Peyer's patch (tissue), 4 donors: ENCODE results near the gene ATP11A.

Experiments used
- POLR2A ChIP-seq, 2 donors: fragments of 450-650 bp; IDR thresholded peaks; one replicate each; pipeline ENCODE4 v1.5.1; 2017; ENCODE audit warnings: antibody characterized with exemption in 2 of 2, mild to moderate bottlenecking in 2 of 2, moderate library complexity in 2 of 2
- TF ChIP-seq, protein P1 (sequence below), 6 experiments: fragments of 450-650 bp in 4 of 6; fragments of 200-600 bp in 2 of 6; sonication (generic) in 1 of 6; IDR thresholded peaks; one replicate each; pipeline ENCODE4 v1.5.1; 2017 to 2019; ENCODE audit warnings: antibody characterized with exemption in 6 of 6, mild to moderate bottlenecking in 3 of 6, moderate library complexity in 1 of 6

DNA sequence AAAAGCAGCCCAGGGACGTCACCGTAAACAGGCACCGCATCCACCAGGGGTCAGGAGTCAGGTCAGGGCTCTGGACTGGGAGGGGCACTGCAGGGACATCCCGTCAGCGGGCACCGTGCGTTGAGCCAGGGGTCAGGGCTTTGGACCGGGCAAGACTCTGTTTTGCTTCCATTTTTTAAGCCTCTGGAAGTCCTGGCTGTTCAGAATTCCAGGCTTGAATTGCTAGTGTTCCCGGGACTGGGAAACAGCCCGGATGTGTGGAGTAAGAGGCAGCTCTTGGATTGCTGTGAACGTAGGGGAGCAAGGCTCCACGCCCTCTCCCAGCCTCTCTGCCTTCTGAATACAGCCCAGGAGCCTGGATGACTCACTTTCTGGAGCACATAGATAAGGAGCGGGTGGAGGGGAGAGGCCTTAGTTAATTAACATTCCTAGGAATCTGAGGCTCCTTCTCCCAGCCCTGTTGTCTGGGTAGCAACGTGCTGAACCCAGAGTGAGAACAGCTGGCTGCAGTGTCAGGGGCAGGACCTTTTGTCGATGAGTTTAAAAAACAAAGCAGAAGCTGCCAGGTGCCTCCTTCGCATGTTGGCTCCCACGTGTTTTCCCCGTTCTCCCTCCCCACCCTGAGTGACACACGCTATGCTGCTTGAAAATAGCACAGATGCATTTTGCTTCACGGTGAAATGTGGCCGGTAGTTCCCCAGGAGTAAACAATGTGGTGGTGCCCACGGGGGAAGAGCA, 21.9 kb downstream of the ATP11A start:
- TF ChIP-seq POLR2A (IDR thresholded peaks at IDR 0.05) = no peak
- TF ChIP-seq, protein P1, sequence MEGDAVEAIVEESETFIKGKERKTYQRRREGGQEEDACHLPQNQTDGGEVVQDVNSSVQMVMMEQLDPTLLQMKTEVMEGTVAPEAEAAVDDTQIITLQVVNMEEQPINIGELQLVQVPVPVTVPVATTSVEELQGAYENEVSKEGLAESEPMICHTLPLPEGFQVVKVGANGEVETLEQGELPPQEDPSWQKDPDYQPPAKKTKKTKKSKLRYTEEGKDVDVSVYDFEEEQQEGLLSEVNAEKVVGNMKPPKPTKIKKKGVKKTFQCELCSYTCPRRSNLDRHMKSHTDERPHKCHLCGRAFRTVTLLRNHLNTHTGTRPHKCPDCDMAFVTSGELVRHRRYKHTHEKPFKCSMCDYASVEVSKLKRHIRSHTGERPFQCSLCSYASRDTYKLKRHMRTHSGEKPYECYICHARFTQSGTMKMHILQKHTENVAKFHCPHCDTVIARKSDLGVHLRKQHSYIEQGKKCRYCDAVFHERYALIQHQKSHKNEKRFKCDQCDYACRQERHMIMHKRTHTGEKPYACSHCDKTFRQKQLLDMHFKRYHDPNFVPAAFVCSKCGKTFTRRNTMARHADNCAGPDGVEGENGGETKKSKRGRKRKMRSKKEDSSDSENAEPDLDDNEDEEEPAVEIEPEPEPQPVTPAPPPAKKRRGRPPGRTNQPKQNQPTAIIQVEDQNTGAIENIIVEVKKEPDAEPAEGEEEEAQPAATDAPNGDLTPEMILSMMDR (IDR thresholded peaks at IDR 0.05) = peak in 3 of 6 experiments; percentile 15 to 31 (median 21)
